ENCODE results near the gene PLXDC1. TPM values are rescaled to one million over a fixed set of nuclear protein-coding genes. Genes with fewer than 3 reads are reported as not detected.

PLXDC1 gene
- total RNA-seq (2016; rRNA removed; fragmentation: Illumina TruSeq; extraction: Trizol), result not detected in 2 replicates
- not detected in 2 replicates for total RNA-seq (2016; cell fraction: cytosol; rRNA removed; fragmentation: Illumina TruSeq; extraction: Trizol; ENCODE audit: low read depth)
- total RNA-seq (2016; cell fraction: insoluble cytoplasmic fraction; rRNA removed; fragmentation: Illumina TruSeq; extraction: Trizol), result not detected in 2 replicates
- total RNA-seq (2016; cell fraction: membrane; rRNA removed; fragmentation: Illumina TruSeq; extraction: Trizol), result not detected in 2 replicates
- not detected in 2 replicates for total RNA-seq (2016; cell fraction: nucleus; rRNA removed; fragmentation: Illumina TruSeq; extraction: Trizol)
- not detected in 2 replicates for polyA plus RNA-seq (2011; rRNA removed)
- polyA plus RNA-seq (2011; cell fraction: cytosol; rRNA removed), result not detected in 2 replicates
- polyA plus RNA-seq (2011; cell fraction: nucleus; rRNA removed), result not detected in 2 replicates
- polyA plus RNA-seq (2012), result not detected in 2 replicates
- not detected in 2 replicates for polyA plus RNA-seq (2016; cell fraction: cytosol; fragmentation: Illumina TruSeq; extraction: Trizol; ENCODE audit: low read depth)
- not detected in 2 replicates for polyA plus RNA-seq (2016; cell fraction: insoluble cytoplasmic fraction; fragmentation: Illumina TruSeq; extraction: Trizol; ENCODE audit: low read depth)
- polyA plus RNA-seq (2016; cell fraction: membrane; fragmentation: Illumina TruSeq; extraction: Trizol; ENCODE audit: low read depth), result not detected in 2 replicates
- not detected in 2 replicates for polyA plus RNA-seq (2016; cell fraction: nucleus; fragmentation: Illumina TruSeq; extraction: Trizol; ENCODE audit: insufficient read depth, low read depth)
- 0.44 TPM in 1 of 2 replicates, not detected in the other for polyA minus RNA-seq (2011; rRNA and poly(A)+ RNA removed; ENCODE audit: low replicate concordance)
- polyA minus RNA-seq (2011; cell fraction: cytosol; rRNA and poly(A)+ RNA removed), result not detected in 2 replicates
- polyA minus RNA-seq (2011; cell fraction: nucleus; rRNA and poly(A)+ RNA removed), result not detected in 2 replicates
- percentile 3 among the genes with signal in this experiment for Bru-seq, nascent RNA
- not detected for BruChase-seq, experiment 1, labeled RNA remaining after a 6-hour chase
- BruChase-seq, experiment 2, labeled RNA remaining after a 2-hour chase, result percentile 1 among the genes with signal in this experiment
- long read RNA-seq, experiment 1, result 0 reads
- long read RNA-seq, experiment 2, result 0 reads

DNA sequence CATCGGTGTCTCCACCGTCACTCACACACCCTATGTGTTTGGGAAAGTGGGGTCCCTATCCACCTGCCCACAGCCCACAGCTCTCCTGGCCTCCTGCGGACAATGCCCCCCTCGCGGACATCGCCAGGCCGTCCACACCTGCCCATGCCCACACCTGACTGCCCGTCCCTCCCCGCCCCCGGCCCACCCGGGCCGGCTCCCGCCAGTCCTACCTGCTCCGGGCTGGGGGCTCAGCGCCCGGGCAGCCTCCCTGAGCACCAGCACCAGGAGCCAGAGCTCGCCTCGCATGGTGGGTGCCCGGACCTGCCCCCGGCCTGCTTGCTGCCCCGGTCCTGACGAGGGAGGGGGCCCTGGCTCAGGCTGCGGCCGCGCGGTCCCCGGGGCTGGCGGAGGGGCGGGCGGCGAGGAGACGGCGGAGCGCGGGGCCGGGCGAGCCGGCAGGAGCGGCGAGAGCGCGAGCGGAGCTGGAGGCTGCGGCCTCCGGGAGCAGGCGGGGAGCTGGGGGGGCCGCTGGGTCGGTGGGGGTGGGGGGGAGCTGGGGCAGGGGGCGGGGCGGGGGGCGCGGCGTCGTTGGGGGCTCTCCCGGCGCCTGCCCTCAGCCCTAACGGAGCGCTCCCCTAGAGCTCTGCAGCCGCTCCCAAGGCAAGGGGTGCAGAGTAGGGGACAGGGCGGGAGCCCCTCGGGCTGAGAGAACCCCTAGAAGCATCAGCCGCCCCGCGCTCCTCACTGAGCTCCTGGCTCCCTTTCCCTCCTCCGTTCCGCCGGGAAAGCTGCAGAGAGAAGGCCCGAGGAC, at the start of gene PLXDC1:
TSS of gene PLXDC1 (minus strand) at position 488 of the 793 bp plus-strand sequence. CDS start at position 288, 200 bp downstream.
- H3K4me3 ChIP-seq (replicated peaks in 1 of 3; ENCODE audit: insufficient read depth in 1 of 3, low read depth in 2 of 3, low read length in 3 of 3), result peak within 1 kb of the TSS; percentile 44 to 95 (median 69); a peak in 4 of 6 replicates
- 0 out of 2 replicates have a peak, but pooled peaks cover 2% of the 10 kb centered on the region for H4K20me1 ChIP-seq (ENCODE audit: insufficient read depth, low read length)
- DNase-seq (ENCODE audit: low spot score) (no peak), ATAC-seq (no peak), FAIRE-seq (no peak)
- H3K79me2 ChIP-seq (ENCODE audit: insufficient read depth, low read length), result no peaks in the 10 kb centered on the region
- peaks cover 34% of the 10 kb centered on the region for H3K4me1 ChIP-seq (ENCODE audit: insufficient read depth, low read length)
- no peaks in the 10 kb centered on the region for H3K36me3 ChIP-seq (replicated peaks in 1 of 2; ENCODE audit: control insufficient read depth in 1 of 2, insufficient read depth in 2 of 2, low read length in 2 of 2)
- H3K9ac ChIP-seq (ENCODE audit: insufficient read depth, low read depth, low read length), result no peak within 1 kb of the TSS
- no TSS peak for BruUV-seq (replicated peaks)
- peaks cover 8 to 40% of the 10 kb centered on the region in 2 experiments for H3K27me3 ChIP-seq (ENCODE audit: control insufficient read depth in 1 of 2, insufficient read depth in 2 of 2, low read length in 2 of 2)
- 6% methylated on average over 35 of the region's 68 CpGs for WGBS (ENCODE audit: low lambda C conversion rate)
- peak within 1 kb of the TSS; percentile 97 for H3K4me2 ChIP-seq (ENCODE audit: low read depth, low read length)
- no peak within 1 kb of the TSS for H3K27ac ChIP-seq (ENCODE audit: extremely low read length, insufficient read depth, low read length)
- in situ Hi-C loops (cut with HindIII; ENCODE audit: extremely low pct_ligation_motif_present, low pct_unique_long_range_greater_than_20kb), result loop anchor here (5.0 to 25.0 kb wide), 4 partner anchors 79 to 389 kb away; partner anchors contain the start of gene PSMB3
- ChIA-PET POLR2A (interaction anchor here (0.6 kb wide), 1 partner anchor 17 kb away, joined by 3 read pairs; no protein-coding TSS in a partner anchor), CTCF (ENCODE audit: low intra/inter-chr PET ratio, low total read pairs) (interaction anchor here (2.5 kb wide), 1 partner anchor 168 kb away, joined by 33 read pairs; no protein-coding TSS in a partner anchor)
- 0 out of 2 replicates have a peak, but pooled peaks have one; percentile 28 for TF ChIP-seq SPEN (CRISPR knock-in tag; IDR thresholded peaks at IDR 0.05; ENCODE audit: low read depth)
- TF ChIP-seq, protein P1, sequence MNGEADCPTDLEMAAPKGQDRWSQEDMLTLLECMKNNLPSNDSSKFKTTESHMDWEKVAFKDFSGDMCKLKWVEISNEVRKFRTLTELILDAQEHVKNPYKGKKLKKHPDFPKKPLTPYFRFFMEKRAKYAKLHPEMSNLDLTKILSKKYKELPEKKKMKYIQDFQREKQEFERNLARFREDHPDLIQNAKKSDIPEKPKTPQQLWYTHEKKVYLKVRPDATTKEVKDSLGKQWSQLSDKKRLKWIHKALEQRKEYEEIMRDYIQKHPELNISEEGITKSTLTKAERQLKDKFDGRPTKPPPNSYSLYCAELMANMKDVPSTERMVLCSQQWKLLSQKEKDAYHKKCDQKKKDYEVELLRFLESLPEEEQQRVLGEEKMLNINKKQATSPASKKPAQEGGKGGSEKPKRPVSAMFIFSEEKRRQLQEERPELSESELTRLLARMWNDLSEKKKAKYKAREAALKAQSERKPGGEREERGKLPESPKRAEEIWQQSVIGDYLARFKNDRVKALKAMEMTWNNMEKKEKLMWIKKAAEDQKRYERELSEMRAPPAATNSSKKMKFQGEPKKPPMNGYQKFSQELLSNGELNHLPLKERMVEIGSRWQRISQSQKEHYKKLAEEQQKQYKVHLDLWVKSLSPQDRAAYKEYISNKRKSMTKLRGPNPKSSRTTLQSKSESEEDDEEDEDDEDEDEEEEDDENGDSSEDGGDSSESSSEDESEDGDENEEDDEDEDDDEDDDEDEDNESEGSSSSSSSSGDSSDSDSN (CRISPR knock-in tag; IDR thresholded peaks at IDR 0.05), result peak; percentile 37; the same call in 1 of the 2 replicates
- TF ChIP-seq SALL1 (CRISPR knock-in tag; IDR thresholded peaks at IDR 0.05), result 0 out of 2 replicates have a peak, but pooled peaks have one; percentile 14
- no peak for TF ChIP-seq NFRKB (IDR thresholded peaks at IDR 0.05)
- TF ChIP-seq, protein P2, sequence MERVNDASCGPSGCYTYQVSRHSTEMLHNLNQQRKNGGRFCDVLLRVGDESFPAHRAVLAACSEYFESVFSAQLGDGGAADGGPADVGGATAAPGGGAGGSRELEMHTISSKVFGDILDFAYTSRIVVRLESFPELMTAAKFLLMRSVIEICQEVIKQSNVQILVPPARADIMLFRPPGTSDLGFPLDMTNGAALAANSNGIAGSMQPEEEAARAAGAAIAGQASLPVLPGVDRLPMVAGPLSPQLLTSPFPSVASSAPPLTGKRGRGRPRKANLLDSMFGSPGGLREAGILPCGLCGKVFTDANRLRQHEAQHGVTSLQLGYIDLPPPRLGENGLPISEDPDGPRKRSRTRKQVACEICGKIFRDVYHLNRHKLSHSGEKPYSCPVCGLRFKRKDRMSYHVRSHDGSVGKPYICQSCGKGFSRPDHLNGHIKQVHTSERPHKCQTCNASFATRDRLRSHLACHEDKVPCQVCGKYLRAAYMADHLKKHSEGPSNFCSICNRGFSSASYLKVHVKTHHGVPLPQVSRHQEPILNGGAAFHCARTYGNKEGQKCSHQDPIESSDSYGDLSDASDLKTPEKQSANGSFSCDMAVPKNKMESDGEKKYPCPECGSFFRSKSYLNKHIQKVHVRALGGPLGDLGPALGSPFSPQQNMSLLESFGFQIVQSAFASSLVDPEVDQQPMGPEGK (CRISPR knock-in tag; IDR thresholded peaks at IDR 0.05), result peak; percentile 15; the same call in 1 of the 2 replicates
- no peak within 1 kb of the TSS for H2AFZ ChIP-seq (ENCODE audit: low read length)
- no peaks in the 10 kb centered on the region for H3K9me3 ChIP-seq (ENCODE audit: low read length)
- intact Hi-C loops (cut with micrococcal nuclease; ENCODE audit: unreplicated experiment), result loop anchor here (5.0 to 10.0 kb wide), 2 partner anchors 237 to 279 kb away; partner anchors contain the start of gene LASP1
